ENCODE data around the gene CREB3L2. TPM values are rescaled to one million over a fixed set of nuclear protein-coding genes. Genes with fewer than 3 reads are reported as not detected.

The CREB3L2 gene
- total RNA-seq, 1 donor from 2014 or later, result 65.9 TPM

GRCh38 chr7:138029126-138029525, 27.2 kb upstream of the CREB3L2 start:
- DNase-seq (ENCODE audit: low spot score, unreplicated experiment), result no peak
- H3K36me3 Mint-ChIP-seq (ENCODE audit: insufficient read depth), result no peaks in the 10 kb centered on the region
- H3K9me3 Mint-ChIP-seq (ENCODE audit: low read depth), result peaks cover 9% of the 10 kb centered on the region
- no peak for TF ChIP-seq CTCF (IDR thresholded peaks at IDR 0.05; ENCODE audit: unreplicated experiment)
- H3K4me3 Mint-ChIP-seq (ENCODE audit: low read depth), result no peak overlapping the region
- H3K27me3 Mint-ChIP-seq, result no peaks in the 10 kb centered on the region
- H3K27ac Mint-ChIP-seq, result no peak overlapping the region
- H3K4me1 Mint-ChIP-seq (ENCODE audit: low read depth), result peaks cover 11% of the 10 kb centered on the region

- no peak overlapping the region for H3K4me3 Mint-ChIP-seq (ENCODE audit: low read depth)
- H3K27ac Mint-ChIP-seq, result no peak overlapping the region
- peaks cover 11% of the 10 kb centered on the region for H3K4me1 Mint-ChIP-seq (ENCODE audit: low read depth)
- no peak for DNase-seq (ENCODE audit: low spot score, unreplicated experiment)
- H3K27me3 Mint-ChIP-seq, result no peaks in the 10 kb centered on the region
- no peaks in the 10 kb centered on the region for H3K36me3 Mint-ChIP-seq (ENCODE audit: insufficient read depth)
- no peak for TF ChIP-seq CTCF (IDR thresholded peaks at IDR 0.05; ENCODE audit: unreplicated experiment)
- H3K9me3 Mint-ChIP-seq (ENCODE audit: low read depth), result peaks cover 11% of the 10 kb centered on the region
Observed at GRCh38 chr7:138027100-138027499, 25.2 kb upstream of the CREB3L2 start.

- Mint-ChIP-seq H3K4me3 (ENCODE audit: low read depth) (no peak overlapping the region), H3K27ac (no peak overlapping the region), H3K9me3 (ENCODE audit: low read depth) (peaks cover 11% of the 10 kb centered on the region), H3K27me3 (no peaks in the 10 kb centered on the region), H3K36me3 (ENCODE audit: insufficient read depth) (no peaks in the 10 kb centered on the region), H3K4me1 (ENCODE audit: low read depth) (peaks cover 11% of the 10 kb centered on the region)
- TF ChIP-seq CTCF (IDR thresholded peaks at IDR 0.05; ENCODE audit: unreplicated experiment), result no peak
- DNase-seq (ENCODE audit: low spot score, unreplicated experiment), result no peak
Observed at GRCh38 chr7:138025215-138026186, 23.6 kb upstream of the CREB3L2 start.

- no peak for DNase-seq (ENCODE audit: low spot score, unreplicated experiment)
- H3K36me3 Mint-ChIP-seq (ENCODE audit: insufficient read depth), result no peaks in the 10 kb centered on the region
- H3K27me3 Mint-ChIP-seq, result no peaks in the 10 kb centered on the region
- H3K4me3 Mint-ChIP-seq (ENCODE audit: low read depth), result no peak overlapping the region
- H3K4me1 Mint-ChIP-seq (ENCODE audit: low read depth), result peaks cover 5% of the 10 kb centered on the region
- H3K27ac Mint-ChIP-seq, result no peak overlapping the region
- TF ChIP-seq CTCF (IDR thresholded peaks at IDR 0.05; ENCODE audit: unreplicated experiment), result no peak
- H3K9me3 Mint-ChIP-seq (ENCODE audit: low read depth), result peaks cover 11% of the 10 kb centered on the region
Observed at GRCh38 chr7:138024765-138025164, 22.9 kb upstream of the CREB3L2 start.

GRCh38 chr7:138024343-138024691, 22.4 kb upstream of the CREB3L2 start:
- Mint-ChIP-seq H3K27ac (no peak overlapping the region), H3K9me3 (ENCODE audit: low read depth) (peaks cover 11% of the 10 kb centered on the region), H3K4me3 (ENCODE audit: low read depth) (no peak overlapping the region), H3K4me1 (ENCODE audit: low read depth) (peaks cover 4% of the 10 kb centered on the region), H3K36me3 (ENCODE audit: insufficient read depth) (no peaks in the 10 kb centered on the region), H3K27me3 (no peaks in the 10 kb centered on the region)
- DNase-seq (ENCODE audit: low spot score, unreplicated experiment), result no peak
- no peak for TF ChIP-seq CTCF (IDR thresholded peaks at IDR 0.05; ENCODE audit: unreplicated experiment)
